ENCODE results near the gene CLCN7.

Gene CLCN7

DNA sequence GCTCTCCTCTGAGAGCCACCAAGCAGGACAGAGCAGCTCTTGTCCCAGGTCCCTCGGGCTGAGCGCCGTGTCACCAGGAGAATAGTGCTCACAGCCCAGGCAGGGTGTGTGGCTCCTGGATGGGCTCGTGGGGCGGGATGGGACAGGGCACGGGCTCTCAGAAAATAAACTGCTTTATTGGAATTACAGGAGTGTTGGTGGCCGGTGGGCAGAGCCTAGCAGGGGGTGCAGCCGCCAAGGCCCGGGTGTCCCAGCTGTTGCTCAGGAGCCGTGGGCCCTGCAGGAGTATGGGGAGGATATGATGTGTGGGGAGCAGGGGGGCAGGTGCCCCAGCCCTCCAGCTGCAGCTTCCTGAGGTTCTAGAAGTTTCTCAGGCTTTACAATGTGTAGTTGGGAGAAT is 35.4 kb upstream of the CLCN7 start:
- Histone ChIP-seq H3K27me3 (replicated peaks) (no peaks in the 10 kb centered on the region), H3K4me3 (ENCODE audit: low read depth, low read length) (no peak overlapping the region), H3K36me3 (replicated peaks) (peaks cover 4% of the 10 kb centered on the region), H3K27ac (no peak overlapping the region)
- TF ChIP-seq, protein P1, sequence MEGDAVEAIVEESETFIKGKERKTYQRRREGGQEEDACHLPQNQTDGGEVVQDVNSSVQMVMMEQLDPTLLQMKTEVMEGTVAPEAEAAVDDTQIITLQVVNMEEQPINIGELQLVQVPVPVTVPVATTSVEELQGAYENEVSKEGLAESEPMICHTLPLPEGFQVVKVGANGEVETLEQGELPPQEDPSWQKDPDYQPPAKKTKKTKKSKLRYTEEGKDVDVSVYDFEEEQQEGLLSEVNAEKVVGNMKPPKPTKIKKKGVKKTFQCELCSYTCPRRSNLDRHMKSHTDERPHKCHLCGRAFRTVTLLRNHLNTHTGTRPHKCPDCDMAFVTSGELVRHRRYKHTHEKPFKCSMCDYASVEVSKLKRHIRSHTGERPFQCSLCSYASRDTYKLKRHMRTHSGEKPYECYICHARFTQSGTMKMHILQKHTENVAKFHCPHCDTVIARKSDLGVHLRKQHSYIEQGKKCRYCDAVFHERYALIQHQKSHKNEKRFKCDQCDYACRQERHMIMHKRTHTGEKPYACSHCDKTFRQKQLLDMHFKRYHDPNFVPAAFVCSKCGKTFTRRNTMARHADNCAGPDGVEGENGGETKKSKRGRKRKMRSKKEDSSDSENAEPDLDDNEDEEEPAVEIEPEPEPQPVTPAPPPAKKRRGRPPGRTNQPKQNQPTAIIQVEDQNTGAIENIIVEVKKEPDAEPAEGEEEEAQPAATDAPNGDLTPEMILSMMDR (IDR thresholded peaks at IDR 0.05; ENCODE audit: low read depth, low read length, missing control alignments), result no peak
- DNase-seq, result no peak
- in situ Hi-C loops (cut with HindIII; ENCODE audit: low pct_ligation_motif_present, low sequenced_read_pairs), result no loop called here

DNA sequence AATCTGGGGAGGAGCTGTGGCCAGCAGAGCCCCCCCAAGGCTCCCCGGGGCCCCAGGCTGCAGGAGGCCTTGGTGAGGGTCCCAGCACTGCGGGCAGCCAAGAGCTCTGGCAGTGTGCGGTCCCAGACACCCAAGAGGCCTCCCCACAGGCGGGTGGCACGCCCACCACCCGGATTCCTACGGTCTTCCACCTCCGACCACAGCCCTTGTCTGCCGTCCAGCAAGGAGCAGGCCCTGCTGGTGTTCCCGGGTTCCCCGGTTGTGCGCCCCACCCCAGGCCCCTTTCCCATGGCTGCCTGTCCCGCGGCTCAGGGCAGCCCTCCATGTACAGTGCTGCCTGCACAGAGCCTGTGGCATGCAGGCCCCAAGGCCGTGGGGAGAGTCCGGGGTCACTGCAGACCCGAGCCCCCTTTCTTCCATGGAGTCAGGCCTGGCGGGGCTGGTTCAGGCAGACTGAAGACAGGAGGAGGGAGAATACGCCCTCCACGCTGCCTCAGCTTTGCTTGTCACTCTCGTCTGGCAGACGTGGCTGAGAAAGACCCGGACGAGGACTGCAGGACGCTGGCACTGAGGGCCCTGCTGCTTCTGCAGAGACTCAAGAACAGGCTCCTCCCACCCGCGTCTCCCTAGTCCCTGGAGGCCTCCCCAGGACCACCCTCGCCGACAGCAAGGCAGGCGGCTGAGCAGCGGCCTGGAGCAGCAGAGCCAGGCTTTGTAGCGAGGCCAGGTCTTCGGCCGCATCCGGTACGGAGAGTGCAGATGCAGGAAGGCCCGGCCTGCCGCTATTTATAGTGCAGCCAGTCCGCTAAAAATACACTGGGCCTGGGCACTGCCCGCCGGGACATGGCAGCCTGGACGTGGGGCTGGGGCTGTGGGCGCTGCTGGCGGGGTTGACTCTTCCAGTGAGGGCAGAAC is 34.7 kb upstream of the CLCN7 start:
- in situ Hi-C loops (cut with HindIII; ENCODE audit: low pct_ligation_motif_present, low sequenced_read_pairs), result no loop called here
- Histone ChIP-seq H3K27me3 (replicated peaks) (no peaks in the 10 kb centered on the region), H3K27ac (no peak overlapping the region), H3K36me3 (replicated peaks) (peaks cover 4% of the 10 kb centered on the region), H3K4me3 (ENCODE audit: low read depth, low read length) (no peak overlapping the region)
- TF ChIP-seq, protein P1 (IDR thresholded peaks at IDR 0.05; ENCODE audit: low read depth, low read length, missing control alignments), result no peak
- DNase-seq, result no peak

DNA sequence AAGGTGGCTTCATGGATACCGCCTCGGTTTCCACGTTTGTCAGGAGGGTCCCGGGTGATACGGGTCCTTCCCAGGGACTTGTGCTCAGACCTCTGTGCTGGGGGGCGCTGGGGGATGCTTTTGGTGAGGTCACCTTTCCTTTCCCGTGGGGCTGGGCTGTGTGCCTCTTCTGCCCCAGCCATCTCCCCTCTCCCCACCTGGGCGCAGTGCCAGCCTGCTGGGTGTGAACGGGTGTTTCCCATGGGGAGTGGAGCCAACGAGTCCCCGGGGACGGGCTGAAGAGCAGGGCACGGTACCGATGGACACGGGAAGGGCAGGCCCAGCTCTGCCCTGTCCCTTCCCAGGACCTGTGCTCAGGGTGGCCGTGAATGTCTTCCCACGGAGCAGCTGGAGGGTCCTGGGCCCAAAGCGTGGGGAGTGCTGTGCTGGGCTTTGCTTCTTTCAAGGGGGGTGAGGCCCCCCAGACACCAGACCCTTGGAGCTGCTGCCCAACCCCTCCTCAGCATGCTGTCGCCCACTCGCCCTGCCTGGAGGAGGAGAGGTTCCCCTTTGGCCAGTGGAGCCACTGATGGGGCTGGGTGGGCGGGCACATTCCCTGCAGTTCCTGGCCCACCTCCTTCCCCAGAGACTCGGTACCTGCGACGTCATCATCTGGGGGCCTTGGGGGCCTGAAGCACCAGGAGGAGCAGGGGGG is 33.8 kb upstream of the CLCN7 start:
- no peak overlapping the region for H3K4me3 ChIP-seq (ENCODE audit: low read depth, low read length)
- TF ChIP-seq, protein P1 (IDR thresholded peaks at IDR 0.05; ENCODE audit: low read depth, low read length, missing control alignments), result no peak
- H3K27me3 ChIP-seq (replicated peaks), result no peaks in the 10 kb centered on the region
- peaks cover 6% of the 10 kb centered on the region for H3K36me3 ChIP-seq (replicated peaks)
- no peak for DNase-seq
- in situ Hi-C loops (cut with HindIII; ENCODE audit: low pct_ligation_motif_present, low sequenced_read_pairs), result no loop called here
- H3K27ac ChIP-seq, result no peak overlapping the region

DNA sequence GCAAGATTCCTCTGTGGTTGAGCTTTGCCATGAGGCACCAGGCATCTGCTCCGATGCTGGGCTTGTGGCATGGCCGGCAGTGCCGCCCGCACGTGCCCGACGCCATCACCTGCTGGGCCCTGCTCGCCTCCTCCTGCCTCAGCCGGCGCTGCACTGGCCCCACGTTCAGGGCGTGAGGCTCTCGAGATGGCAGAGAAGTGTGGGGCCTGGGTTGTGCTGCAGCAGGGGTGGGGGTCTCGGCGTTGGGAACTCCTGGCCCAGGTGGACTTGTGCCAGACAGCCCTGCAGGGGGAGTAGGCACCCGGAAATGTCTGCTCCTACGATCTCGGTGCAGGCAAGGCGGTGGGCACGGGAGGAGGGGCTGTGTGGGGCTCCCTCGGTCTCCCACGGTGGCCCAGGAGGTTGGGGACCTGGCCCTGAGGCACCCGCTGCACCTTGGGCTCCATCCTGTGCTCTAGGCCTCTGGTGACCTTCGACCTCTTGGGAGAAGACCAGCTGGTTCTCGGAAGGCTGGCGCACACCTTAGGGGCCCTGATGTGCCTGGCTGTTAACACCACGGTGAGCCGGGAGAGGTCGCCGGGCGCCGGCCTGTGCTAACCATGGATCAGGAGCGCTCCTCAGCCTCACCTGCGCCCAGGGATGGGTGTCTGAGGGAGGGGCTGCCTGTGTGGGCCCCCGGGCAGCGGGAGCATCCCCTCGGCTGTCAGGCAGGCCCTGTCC is 31.8 kb upstream of the CLCN7 start:
- Histone ChIP-seq H3K36me3 (replicated peaks) (peaks cover 20% of the 10 kb centered on the region), H3K4me3 (ENCODE audit: low read depth, low read length) (no peak overlapping the region), H3K27ac (no peak overlapping the region), H3K27me3 (replicated peaks) (no peaks in the 10 kb centered on the region)
- TF ChIP-seq, protein P1 (IDR thresholded peaks at IDR 0.05; ENCODE audit: low read depth, low read length, missing control alignments), result no peak
- in situ Hi-C loops (cut with HindIII; ENCODE audit: low pct_ligation_motif_present, low sequenced_read_pairs), result no loop called here
- DNase-seq, result no peak

DNA sequence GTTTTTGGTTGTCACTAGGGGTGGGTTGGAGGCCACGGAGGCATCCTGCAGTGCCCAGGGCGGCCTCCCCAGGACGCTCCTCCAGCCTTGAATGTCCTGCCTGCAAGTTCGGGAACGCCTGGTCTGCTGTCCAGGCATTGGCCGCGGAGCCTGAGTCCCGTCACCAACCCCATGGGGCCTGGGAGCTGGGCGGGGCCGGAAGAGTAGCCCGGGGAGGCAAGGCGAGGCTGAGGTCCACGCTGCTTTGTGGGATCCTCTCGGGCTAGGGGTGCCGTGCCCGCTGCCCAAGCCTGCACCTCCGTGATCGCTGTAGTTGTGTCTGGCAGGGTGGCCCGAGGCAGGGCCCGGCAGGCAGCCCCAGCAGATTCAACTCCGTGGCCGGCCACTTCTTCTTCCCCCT is 31.1 kb upstream of the CLCN7 start:
- Histone ChIP-seq H3K27me3 (replicated peaks) (no peaks in the 10 kb centered on the region), H3K36me3 (replicated peaks) (peaks cover 27% of the 10 kb centered on the region), H3K27ac (no peak overlapping the region), H3K4me3 (ENCODE audit: low read depth, low read length) (no peak overlapping the region)
- DNase-seq, result no peak
- TF ChIP-seq, protein P1 (IDR thresholded peaks at IDR 0.05; ENCODE audit: low read depth, low read length, missing control alignments), result no peak
- in situ Hi-C loops (cut with HindIII; ENCODE audit: low pct_ligation_motif_present, low sequenced_read_pairs), result no loop called here
